GM12892 (cell line): ENCODE data around the gene ISLR2.

Experiments used
- DNase-seq: peaks from one replicate; pipeline ENCODE4 v3.0.0; 2011; ENCODE audit not compliant: insufficient read length
- FAIRE-seq: peaks from 2 replicates; lab custom pipeline; 2011; peaks lifted over from hg19 to GRCh38; lab: Jason Lieb, UNC
- POLR2A ChIP-seq: IDR thresholded peaks from 2 replicates; pipeline ENCODE4 v1.6.1; 2011; ENCODE audit warnings: low read depth, low read length, control low read depth
- POLR2AphosphoS5 ChIP-seq: IDR thresholded peaks from 2 replicates; pipeline ENCODE4 v1.6.1; 2011; ENCODE audit warnings: low read depth, low read length, control low read depth
- TAF1 ChIP-seq: IDR thresholded peaks from 2 replicates; pipeline ENCODE4 v1.6.1; 2011; ENCODE audit warnings: low read depth, mild to moderate bottlenecking, control low read depth, low read length, borderline replicate concordance

The ISLR2 gene

GRCh38 chr15:74131628-74132413 lies 1.4 kb downstream of the ISLR2 start:
- FAIRE-seq (peak; percentile 36), DNase-seq (no peak)
- TF ChIP-seq POLR2A = no peak
- TF ChIP-seq POLR2AphosphoS5 = no peak
- no peak for TF ChIP-seq TAF1

DNA sequence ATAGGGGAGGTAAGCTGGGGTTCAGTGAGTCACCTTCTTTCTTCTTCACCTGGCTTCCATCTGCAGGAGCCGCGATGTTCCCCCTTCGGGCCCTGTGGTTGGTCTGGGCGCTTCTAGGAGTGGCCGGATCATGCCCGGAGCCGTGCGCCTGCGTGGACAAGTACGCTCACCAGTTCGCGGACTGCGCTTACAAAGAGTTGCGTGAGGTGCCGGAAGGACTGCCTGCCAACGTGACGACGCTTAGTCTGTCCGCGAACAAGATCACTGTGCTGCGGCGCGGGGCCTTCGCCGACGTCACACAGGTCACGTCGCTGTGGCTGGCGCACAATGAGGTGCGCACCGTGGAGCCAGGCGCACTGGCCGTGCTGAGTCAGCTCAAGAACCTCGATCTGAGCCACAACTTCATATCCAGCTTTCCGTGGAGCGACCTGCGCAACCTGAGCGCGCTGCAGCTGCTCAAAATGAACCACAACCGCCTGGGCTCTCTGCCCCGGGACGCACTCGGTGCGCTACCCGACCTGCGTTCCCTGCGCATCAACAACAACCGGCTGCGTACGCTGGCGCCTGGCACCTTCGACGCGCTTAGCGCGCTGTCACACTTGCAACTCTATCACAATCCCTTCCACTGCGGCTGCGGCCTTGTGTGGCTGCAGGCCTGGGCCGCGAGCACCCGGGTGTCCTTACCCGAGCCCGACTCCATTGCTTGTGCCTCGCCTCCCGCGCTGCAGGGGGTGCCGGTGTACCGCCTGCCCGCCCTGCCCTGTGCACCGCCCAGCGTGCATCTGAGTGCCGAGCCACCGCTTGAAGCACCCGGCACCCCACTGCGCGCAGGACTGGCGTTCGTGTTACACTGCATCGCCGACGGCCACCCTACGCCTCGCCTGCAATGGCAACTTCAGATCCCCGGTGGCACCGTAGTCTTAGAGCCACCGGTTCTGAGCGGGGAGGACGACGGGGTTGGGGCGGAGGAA lies 2.6 kb downstream of the ISLR2 start:
- DNase-seq = no peak

DNA sequence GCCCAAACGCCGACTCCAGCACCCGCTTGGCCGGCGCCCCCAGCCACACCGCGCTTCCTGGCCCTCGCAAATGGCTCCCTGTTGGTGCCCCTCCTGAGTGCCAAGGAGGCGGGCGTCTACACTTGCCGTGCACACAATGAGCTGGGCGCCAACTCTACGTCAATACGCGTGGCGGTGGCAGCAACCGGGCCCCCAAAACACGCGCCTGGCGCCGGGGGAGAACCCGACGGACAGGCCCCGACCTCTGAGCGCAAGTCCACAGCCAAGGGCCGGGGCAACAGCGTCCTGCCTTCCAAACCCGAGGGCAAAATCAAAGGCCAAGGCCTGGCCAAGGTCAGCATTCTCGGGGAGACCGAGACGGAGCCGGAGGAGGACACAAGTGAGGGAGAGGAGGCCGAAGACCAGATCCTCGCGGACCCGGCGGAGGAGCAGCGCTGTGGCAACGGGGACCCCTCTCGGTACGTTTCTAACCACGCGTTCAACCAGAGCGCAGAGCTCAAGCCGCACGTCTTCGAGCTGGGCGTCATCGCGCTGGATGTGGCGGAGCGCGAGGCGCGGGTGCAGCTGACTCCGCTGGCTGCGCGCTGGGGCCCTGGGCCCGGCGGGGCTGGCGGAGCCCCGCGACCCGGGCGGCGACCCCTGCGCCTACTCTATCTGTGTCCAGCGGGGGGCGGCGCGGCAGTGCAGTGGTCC lies 3.5 kb downstream of the ISLR2 start:
- no peak for FAIRE-seq
- no peak for TF ChIP-seq POLR2A
- no peak for TF ChIP-seq POLR2AphosphoS5
- no peak for TF ChIP-seq TAF1

More for the DNA sequence above, 2.6 kb downstream of the ISLR2 start:
- TF ChIP-seq TAF1 (no peak), POLR2A (no peak), POLR2AphosphoS5 (no peak)
- no peak for FAIRE-seq

GRCh38 chr15:74134387-74135027 lies 4.1 kb downstream of the ISLR2 start:
- TF ChIP-seq POLR2A (no peak), POLR2AphosphoS5 (no peak), TAF1 (no peak)
- no peak for FAIRE-seq
- DNase-seq = no peak

More for the DNA sequence above, 3.5 kb downstream of the ISLR2 start:
- DNase-seq = no peak

DNA sequence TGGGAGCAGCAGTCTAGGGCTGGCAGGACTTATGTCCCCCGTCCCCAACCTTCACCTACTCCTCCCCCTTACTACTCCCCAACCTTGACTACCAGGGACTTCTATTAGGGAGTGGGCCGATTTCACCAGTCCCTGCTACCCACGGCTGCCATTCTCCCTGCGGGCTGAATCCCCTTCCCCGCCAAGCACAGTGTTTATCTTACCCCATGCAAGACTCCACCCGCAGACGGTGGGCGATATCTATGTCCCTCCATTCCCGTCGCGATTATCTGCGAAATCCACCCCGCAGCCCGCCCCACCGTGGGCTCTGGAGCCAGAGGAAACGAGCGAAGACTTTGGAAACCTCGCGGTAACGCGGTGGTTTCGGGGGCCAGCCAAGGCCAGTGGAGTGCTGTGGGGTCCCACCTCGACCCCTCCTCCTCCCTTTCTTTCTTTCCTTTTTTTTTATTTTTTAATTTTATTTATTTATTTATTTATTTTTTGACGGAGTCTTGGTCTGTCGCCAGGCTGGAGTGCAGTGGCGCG lies 4.7 kb downstream of the ISLR2 start:
- DNase-seq (no peak), FAIRE-seq (no peak)
- TF ChIP-seq POLR2A = no peak
- TF ChIP-seq TAF1 = no peak
- no peak for TF ChIP-seq POLR2AphosphoS5

DNA sequence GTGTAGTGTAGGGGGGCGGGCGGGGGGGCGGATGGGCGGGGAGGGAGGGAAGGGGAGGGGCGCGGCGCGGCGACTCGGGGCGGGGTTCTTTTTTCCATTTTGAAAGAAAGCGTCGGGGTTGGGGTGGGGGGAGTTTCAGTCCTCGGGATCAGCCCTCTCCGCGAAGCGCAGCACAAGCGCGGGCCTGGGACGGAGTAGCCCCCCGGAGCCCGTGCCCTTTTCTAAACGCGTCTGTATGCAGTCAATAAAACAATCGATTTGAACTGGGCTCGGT lies 6.1 kb downstream of the ISLR2 start:
- no peak for FAIRE-seq
- TF ChIP-seq TAF1 (no peak), POLR2AphosphoS5 (no peak), POLR2A (no peak)
- DNase-seq = no peak

DNA sequence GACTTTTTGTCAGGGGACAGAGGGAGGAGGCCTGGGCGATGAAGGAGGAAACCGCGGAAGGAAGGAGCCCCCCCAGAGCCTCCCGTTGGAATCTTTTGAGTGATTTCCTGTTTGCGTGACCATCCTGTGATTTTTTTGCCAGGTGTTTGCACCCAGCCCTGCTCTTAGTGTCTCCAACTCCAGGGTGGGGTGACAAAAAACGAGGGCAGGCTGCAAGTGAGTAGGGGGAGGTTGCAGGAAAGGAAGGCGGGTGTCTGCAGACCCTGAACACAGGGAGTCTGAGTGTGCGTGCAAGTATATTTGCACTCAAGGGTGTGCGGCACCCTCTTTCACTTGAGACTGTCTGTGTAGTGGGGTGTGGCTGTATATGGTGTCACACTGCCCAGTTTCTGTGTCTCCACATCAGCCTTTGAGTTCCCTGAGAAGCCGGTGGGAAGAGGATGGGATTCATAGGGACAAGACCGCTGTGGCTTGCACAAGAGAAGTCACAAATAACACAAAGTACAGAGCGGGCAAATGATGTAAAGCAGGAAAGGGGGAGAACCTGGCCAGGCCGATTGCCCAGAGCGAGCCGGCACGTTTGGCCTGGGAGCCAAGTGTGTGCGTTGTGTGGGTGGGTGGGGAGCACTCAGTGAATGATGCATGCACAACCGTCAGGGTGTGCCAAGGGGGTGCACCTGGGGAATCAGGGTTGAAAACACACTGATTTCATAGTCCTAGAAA lies 6.6 kb downstream of the ISLR2 start:
- no peak for DNase-seq
- TF ChIP-seq POLR2A = no peak
- TF ChIP-seq POLR2AphosphoS5 = no peak
- TF ChIP-seq TAF1 = no peak
- peak; percentile 78 for FAIRE-seq

- DNase-seq = no peak
- TF ChIP-seq POLR2A (no peak), POLR2AphosphoS5 (no peak), TAF1 (no peak)
- no peak for FAIRE-seq
These were observed 7.1 kb downstream of the ISLR2 start for GRCh38 chr15:74137537-74137894.

DNA sequence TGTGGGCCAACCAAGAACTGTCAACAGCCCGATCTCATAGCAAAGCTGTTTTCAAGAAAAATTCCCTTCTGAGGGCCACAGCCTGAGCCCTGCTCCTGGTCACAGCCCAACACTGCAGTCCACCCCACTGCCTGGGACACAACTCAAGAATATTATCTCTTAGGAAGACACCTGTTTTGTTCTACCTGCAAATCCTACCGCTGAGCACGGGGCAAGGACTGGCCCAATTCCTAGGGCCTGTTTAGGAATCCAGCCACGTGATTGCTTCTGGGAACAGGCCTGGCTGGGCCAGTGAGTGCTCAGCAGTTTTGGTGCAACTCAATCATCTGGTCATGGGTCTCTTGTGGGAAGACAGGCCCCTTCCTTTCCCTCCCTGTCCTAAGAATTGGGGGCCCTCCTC lies 8.3 kb downstream of the ISLR2 start:
- no peak for FAIRE-seq
- DNase-seq = no peak
- no peak for TF ChIP-seq TAF1
- TF ChIP-seq POLR2A = no peak
- no peak for TF ChIP-seq POLR2AphosphoS5

DNA sequence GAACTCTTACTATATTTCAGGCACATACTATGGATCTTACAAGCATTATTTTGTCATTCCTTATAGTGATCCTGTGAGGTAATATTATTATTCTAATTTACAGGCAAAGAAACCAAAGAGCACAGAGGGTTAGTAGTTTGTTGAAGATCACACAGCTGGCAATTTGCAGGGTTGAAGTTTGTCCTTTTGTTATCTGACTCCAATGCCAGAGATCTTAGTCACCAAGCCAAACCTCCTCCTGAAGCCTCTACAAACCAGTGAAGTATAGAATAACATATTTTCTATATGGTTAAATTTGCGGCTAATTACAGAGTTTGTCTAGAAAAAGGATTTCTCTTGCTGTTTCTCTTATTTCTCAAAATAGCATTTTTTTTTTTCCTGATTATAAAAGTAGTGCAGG lies 11.2 kb downstream of the ISLR2 start:
- no peak for DNase-seq
- no peak for FAIRE-seq
- TF ChIP-seq POLR2A (no peak), POLR2AphosphoS5 (no peak), TAF1 (no peak)
